ENCODE results near the gene ADORA2B.

Gene ADORA2B

DNA sequence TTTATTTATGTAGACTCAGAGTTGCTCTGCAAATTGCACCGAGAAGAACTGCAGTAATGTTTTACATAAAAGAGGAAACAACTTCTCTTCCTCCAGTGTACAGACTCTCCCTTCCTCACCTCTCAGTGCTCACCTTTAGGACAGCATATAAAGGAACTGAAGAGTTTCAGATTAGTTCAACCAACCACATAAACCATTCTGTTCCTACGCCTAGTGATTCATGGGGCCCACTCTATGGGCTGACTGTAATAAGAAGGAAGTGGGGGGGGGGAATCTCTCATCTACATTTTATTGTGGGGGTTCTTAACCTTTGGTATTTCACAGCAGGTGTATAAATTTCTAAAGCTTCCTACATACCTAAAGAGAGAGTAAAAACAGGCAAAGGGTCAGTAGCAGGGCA, 36.3 kb downstream of the ADORA2B start:
- no peak for DNase-seq (ENCODE audit: low read depth in 3 of 3)

DNA sequence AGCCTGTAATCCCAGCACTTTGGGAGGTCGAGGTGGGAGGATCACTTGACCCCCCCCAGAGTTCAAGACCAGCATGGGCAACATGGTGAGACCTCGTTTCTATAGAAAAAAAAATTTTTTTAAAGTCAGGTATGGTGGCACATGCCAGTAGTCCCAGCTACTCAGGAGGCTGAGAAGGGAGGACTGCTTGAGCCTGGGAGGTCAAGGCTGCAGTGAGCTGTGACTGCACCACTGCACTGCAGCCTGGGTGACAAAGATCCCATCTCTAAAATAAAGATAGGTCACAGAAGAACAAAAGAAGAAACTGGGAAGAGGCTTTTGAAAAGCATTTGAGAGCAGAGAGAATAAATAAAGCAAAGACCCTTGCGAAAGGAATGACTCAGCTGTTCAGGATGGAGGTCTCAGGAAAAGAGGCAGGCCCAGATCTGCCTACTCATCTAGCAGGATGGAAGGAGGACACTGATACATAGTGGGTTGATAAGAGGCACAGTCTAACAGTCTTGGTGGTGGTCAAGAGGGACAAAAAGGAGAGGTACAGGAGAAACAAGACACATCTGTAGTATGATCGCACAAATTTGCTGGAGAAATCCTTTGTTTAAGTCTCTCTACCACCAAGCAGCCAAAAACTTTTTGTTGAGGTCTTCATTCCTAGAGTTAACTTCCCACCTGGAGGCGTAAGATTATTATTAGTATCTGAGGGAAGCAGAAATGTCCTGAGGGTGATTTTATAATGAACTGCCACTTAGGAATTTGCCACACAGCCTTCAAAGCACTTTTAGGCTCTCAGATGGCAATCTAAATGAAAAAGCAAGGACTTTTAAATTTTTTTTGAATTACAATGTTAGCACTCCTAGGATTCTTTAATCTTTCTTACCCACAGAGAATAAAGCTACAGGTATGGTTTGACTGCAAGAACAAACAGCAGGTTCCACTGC, 37.0 kb downstream of the ADORA2B start:
- no peak for DNase-seq (ENCODE audit: low read depth in 3 of 3)

GRCh38 chr17:15996322-15996721, 51.4 kb downstream of the ADORA2B start:
- DNase-seq (ENCODE audit: low read depth in 3 of 3), result no peak

GRCh38 chr17:15998031-15998562, 53.2 kb downstream of the ADORA2B start:
- DNase-seq (ENCODE audit: low read depth in 3 of 3), result no peak

GRCh38 chr17:15999141-15999973, 54.4 kb downstream of the ADORA2B start, which contains the start of the genes TTC19 and ZSWIM7:
Gene TTC19 (plus strand): TSS chr17:15999824. CDS start chr17:15999849, 25 bp downstream.
Gene ZSWIM7 (minus strand): TSS chr17:15999704. CDS start chr17:15999594, 110 bp downstream.
- DNase-seq (ENCODE audit: low read depth in 3 of 3), result peak; percentile 81 to 93 (median 82)

GRCh38 chr17:15999974-16000827, 55.3 kb downstream of the ADORA2B start:
- DNase-seq (ENCODE audit: low read depth in 3 of 3), result no peak

- DNase-seq (ENCODE audit: low read depth in 3 of 3), result no peak
These were observed 56.4 kb downstream of the ADORA2B start for GRCh38 chr17:16001226-16001897.

DNA sequence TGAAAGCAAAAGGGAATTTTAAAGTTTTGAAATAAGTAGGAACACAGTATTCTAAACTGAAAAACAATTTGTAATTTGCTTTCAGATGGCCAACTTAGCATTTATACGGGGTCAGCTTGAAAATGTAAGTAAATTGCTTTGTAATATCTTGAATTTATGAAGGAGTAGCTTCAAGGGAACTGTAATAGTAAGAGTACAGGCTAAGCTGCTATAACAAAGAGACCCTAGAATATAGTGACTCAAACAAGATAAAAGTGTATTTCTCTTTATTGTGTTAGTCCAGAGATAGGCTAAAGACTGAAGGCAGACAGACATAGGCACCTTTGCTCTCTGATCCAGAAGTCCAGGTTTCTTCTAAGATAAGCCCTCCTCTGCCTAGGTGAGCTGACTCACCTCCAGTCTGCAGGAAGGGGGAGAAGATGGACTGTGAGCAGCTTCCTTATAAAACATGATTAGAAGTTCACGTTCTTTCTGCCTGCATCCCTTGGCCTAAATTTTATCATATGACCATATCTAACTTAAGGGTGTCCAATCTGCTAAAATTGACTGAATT, 57.9 kb downstream of the ADORA2B start:
- no peak for DNase-seq (ENCODE audit: low read depth in 3 of 3)

GRCh38 chr17:16003841-16004240, 58.9 kb downstream of the ADORA2B start:
- no peak for DNase-seq (ENCODE audit: low read depth in 3 of 3)

DNA sequence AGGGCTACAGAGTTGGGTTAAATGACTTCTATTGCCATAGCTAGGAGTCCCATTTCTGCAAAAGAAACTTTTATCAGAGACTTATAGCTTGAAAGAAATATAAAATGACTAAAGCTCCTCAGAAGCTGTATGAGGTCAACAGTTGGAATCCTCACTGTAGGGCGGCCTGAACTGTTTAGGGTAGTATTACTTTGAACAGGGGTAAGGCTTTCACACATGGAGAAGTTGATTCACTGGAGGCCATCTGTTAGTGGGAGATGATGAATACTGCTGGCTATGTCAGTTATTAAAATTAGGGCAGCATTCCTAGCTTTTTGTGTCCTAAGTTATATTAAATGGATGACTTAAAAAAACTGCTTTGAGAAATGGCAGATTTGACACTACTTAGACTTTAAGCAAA, 60.7 kb downstream of the ADORA2B start:
- no peak for DNase-seq (ENCODE audit: low read depth in 3 of 3)

GRCh38 chr17:16007439-16007838, 62.5 kb downstream of the ADORA2B start:
- DNase-seq (ENCODE audit: low read depth in 3 of 3), result no peak

DNA sequence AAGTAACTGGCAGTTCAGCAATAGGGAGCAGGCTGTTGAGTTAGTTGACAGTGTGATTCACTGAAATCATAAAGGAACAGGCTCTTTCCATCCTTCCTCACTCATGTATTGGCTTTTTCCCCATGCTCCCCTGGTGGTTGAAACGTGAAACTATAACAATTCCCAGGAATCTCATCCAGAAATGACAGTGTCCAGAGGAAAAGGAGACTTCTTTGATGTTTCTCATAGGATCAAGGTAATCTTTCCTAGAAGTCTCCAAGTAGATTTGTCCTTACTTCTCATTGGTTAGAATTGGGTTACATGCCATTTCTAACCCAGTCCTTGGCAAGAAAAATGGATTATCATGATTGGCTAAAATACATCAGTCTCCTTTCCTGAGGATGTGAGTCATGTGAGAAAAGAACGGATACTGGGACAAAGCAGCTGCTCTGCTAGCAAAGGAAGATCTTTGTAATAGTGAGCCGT, 69.0 kb downstream of the ADORA2B start:
- DNase-seq (ENCODE audit: low read depth in 3 of 3), result no peak

DNA sequence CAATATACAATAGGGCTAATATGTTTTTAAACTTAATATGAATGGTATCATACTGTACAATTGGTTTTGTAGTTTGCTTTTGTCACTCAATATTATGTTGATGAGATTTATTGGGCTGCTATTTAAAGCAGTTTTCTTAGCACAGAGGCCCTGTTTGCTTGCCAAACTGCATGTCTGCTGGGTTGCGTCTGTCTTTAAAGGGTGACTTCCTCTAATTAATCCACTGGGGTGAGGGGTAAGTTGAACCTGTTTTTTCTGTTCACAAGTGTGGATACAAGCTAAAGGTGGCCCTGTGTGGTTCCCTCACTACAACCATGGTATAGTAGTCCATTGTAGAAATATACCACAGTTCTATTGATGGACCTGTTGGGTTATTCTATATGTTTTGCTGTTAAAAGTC, 74.4 kb downstream of the ADORA2B start:
- DNase-seq (ENCODE audit: low read depth in 3 of 3), result no peak

GRCh38 chr17:16023881-16024280, 79.0 kb downstream of the ADORA2B start:
- DNase-seq (ENCODE audit: low read depth in 3 of 3), result no peak

- no peak for DNase-seq (ENCODE audit: low read depth in 3 of 3)
These were observed 80.3 kb downstream of the ADORA2B start for GRCh38 chr17:16025202-16025601.
